Motor neuron (in vitro differentiated cells): Measurements from ENCODE around the gene RNF212. TPM values are rescaled to one million over a fixed set of nuclear protein-coding genes. Genes with fewer than 3 reads are reported as not detected.
"Not testable (repeated sequence)": the region's sequence is repeated elsewhere in the genome, so short reads cannot be mapped to it uniquely, and the experiment has no call there.

Experiments
- ATAC-seq, 8 experiments: fragments of 200-7000 bp; cut with Tn5 transposase; replicated peaks in 6 of 8; 2 replicates each; pipeline ENCODE4 v1.8.0; 2021; ENCODE audit warnings: mild to moderate bottlenecking in 8 of 8, moderate library complexity in 8 of 8
- H3K27ac ChIP-seq, 2 donors: fragments of 250-450 bp; sonication (Bioruptor Pico); 2 replicates each; pipeline ENCODE4 v1.9.0; 2021; ENCODE audit warnings: antibody characterized with exemption in 2 of 2, mild to moderate bottlenecking in 2 of 2, moderate library complexity in 1 of 2
- H3K4me1 ChIP-seq, 2 donors: fragments of 250-450 bp; sonication (Bioruptor Pico); replicated peaks in 1 of 2; 2 replicates each; pipeline ENCODE4 v1.6.1; 2021; ENCODE audit warnings: antibody characterized with exemption in 2 of 2, mild to moderate bottlenecking in 2 of 2, moderate library complexity in 1 of 2
- H3K4me3 ChIP-seq, 5 donors: fragments of 250-450 bp; sonication (Bioruptor Pico); 2 replicates each; pipeline ENCODE4 v1.9.0; 2021; ENCODE audit warnings: antibody characterized with exemption in 5 of 5, mild to moderate bottlenecking in 5 of 5, moderate library complexity in 4 of 5
- WGBS, 10 experiments: fragments of 450-650 bp; shearing (Covaris generic); methylation state at CpG; one replicate each; pipeline ENCODE4 v1.0.0; 2022; 5-methylcytosine and 5-hydroxymethylcytosine counted together
- in situ Hi-C, 9 experiments: fragments of 400-800 bp; cut with MboI; loops; one replicate each; pipeline ENCODE4 v1.15.0; 2021; ENCODE audit warnings: low sequenced_read_pairs in 9 of 9, low pct_unique_long_range_greater_than_20kb in 2 of 9; ENCODE audit not compliant: unreplicated experiment in 9 of 9
- total RNA-seq, 8 experiments: library from RNA; unstranded; fragments of 300-600 nt; gene quantifications; 2 replicates each; pipeline versions ENCODE4 v1.2.3 to v1.2.4, GENCODE V29; 2022

RNF212 gene
- total RNA-seq, 8 experiments from 2014 or later, result 0.70 to 9.4 (median 4.8) TPM

DNA sequence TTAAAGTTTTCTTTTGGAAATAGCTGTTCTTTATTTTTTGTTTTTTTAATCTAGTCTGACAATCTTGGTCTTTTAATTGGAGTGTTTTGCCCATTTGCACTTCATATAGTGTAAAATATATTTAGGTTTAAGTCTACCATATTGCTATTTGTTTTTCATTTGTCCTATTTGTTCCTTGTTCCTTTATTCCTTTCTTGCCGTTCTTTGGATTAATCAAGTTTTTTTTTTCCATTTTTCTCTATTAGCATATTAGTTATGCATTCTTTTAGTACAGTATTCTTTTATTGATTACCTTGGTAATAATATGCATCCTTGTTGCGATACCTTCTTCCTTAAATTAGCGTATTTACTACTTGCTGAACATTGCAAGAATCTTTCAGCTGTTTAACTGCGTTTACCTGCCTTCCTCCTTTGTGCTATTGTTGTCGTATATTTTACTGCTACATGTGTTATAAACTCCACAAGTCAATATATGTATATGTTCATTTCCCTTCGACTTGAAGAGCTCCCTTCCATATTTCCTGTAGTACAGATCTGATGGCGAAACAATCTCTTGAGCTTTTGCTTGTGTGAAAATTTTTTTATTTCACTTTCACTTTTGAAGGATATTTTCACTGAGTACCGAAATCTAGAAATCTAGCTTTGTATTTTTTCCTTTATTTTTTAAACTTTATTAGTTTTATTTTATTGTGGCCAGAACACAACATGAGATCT is 23.9 kb upstream of the RNF212 start:
- Histone ChIP-seq H3K27ac (no peak overlapping the region), H3K4me1 (peaks cover 0 to 7% of the 10 kb centered on the region in 2 donors), H3K4me3 (no peak overlapping the region)
- 44 to 95% (median 83%) methylated on average over 3 to 8 of the region's 8 CpGs for WGBS, 10 experiments
- no peak for ATAC-seq
- in situ Hi-C loops, result no loop called here

DNA sequence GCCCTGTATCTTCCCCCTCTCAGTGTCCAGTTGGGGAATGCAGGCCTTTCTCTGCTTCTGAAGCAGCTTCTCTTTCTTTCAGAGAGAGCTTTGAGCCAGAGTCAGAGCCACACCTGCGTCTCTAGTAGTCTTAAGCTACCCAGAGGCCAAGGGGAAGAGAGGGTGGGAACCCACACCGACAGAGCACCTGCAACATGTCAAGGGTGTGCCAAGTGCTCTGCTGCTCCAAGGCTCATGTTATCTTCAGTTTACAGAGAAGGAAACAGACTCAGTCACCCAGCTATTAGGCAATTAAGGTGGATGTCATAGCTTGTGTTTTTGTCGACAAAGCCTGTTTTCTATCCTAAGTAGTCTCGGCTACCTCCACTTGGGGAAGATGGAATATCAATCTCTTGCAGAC is 22.7 kb upstream of the RNF212 start:
- H3K4me3 ChIP-seq, result no peak overlapping the region
- H3K4me1 ChIP-seq, result peaks cover 0 to 11% of the 10 kb centered on the region in 2 donors
- whole genome bisulfite sequencing, 10 experiments, result 37 to 92% (median 80%) methylated on average over 1 to 4 of the region's 4 CpGs; no CpG with 5 or more reads in 3 of the 10 experiments
- ATAC-seq, result no peak
- in situ Hi-C loops, result no loop called here
- no peak overlapping the region for H3K27ac ChIP-seq

DNA sequence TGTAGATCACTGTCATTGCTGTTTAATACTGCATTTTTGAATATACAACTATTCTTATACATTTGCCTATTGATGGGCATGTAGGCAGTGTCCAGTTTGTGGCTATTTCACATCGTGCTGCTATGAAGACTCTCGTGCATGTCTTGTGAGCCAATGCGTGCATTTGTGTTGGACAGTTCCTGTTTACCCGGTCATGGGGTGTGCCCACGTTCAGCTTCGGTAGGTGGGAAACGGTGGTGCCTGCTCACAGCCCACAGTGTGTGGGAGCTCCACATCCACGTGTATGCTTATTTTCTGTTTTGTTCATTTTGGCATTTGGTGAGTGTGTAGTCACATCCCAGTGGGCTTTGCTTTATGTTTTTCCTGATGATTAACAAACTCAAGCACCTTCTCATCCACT is 19.7 kb upstream of the RNF212 start:
- in situ Hi-C loops, result no loop called here
- WGBS, 10 experiments, result 17 to 84% (median 70%) methylated on average over 1 to 8 of the region's 8 CpGs; no CpG with 5 or more reads in 3 of the 10 experiments
- peaks cover 0 to 11% of the 10 kb centered on the region in 2 donors for H3K4me1 ChIP-seq
- no peak for ATAC-seq
- H3K27ac ChIP-seq, result no peak overlapping the region
- H3K4me3 ChIP-seq, result no peak overlapping the region

DNA sequence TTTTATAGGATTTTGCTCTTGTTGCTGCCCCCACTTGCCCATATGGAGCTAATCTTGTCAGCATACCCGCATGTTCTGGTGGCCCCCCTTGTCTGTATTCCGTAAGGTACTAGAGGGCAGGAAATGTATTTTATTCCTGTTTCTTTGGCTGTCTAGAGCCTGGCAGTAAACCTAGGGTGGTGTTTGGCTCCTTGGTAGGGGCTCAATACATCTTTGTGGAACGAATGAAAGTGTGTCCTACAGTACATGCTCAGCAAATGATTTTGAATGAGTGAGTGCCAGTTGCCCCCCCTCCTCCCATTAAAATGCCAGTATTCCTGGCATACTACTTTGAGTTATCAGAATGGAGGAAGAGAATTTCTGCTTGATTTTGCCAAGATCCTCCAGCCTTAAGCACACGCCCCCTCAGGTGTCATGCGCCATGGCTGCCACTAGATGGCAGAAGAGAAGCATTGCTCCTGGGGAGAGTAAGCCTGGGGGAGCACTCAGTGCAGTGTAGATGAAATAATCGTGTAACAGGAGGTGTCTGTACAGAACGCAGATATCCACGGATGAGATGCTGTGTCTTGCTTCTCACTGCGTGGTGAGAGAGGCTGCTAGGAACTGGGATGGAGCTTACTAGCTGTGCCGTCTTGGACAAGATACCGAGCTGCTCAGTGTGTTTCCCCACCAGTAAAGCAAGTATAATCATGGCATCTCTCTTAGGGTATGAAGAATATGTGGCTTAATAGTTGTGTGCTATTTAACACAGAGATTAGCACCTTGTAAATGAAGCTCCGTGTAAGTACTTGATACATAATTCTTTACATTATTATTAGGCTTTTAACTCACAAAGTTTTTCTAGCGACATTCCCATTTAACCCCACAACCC is 17.2 kb upstream of the RNF212 start:
- in situ Hi-C loops, result no loop called here
- Histone ChIP-seq H3K4me1 (peaks cover 0 to 11% of the 10 kb centered on the region in 2 donors), H3K27ac (no peak overlapping the region), H3K4me3 (no peak overlapping the region)
- ATAC-seq, result peak; percentile 94 to 99 (median 97)
- WGBS, 10 experiments, result 5 to 62% (median 27%) methylated on average over 2 to 11 of the region's 13 CpGs

DNA sequence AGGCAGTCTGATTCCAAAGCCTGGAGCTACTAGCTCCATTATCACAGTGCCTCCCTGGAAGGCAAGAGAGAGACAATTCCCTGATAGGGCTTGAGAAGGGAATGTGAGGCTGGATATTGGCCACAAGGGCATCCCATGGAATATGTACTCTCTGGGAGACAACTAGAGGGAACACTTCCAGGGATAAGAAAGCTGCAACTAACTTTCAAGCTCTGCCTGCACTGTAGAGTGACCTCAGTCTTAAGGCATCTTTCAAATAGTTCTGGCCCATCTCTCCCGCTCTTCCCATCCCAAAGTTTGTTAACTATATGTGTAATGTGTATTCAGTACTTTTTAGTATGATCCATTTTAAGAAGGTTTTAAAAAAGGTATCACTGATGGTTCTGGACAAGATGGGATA is 13.1 kb upstream of the RNF212 start:
- in situ Hi-C loops, result no loop called here
- 43 to 86% methylated on average over 1 of the region's 1 CpG; no CpG with 5 or more reads in 8 of the 10 experiments for WGBS, 10 experiments
- Histone ChIP-seq H3K4me3 (no peak overlapping the region), H3K27ac (no peak overlapping the region), H3K4me1 (no peaks in the 10 kb centered on the region)
- no peak for ATAC-seq

DNA sequence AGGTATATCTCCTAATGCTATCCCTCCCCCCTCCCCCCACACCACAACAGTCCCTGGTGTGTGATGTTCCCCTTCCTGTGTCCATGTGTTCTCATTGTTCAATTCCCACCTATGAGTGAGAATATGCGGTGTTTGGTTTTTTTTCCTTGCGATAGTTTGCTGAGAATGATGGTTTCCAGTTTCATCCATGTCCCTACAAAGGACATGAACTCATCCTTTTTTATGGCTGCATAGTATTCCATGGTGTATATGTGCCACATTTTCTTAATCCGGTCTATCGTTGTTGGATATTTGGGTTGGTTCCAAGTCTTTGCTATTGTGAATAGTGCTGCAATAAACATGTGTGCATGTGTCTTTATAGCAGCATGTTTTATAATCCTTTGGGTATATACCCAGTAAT is 12.1 kb upstream of the RNF212 start:
- in situ Hi-C loops, H3K4me3 ChIP-seq, H3K27ac ChIP-seq, ATAC-seq, H3K4me1 ChIP-seq: not testable (repeated sequence)
- WGBS, 10 experiments, result no CpG with 5 or more reads among the region's 4 CpGs

DNA sequence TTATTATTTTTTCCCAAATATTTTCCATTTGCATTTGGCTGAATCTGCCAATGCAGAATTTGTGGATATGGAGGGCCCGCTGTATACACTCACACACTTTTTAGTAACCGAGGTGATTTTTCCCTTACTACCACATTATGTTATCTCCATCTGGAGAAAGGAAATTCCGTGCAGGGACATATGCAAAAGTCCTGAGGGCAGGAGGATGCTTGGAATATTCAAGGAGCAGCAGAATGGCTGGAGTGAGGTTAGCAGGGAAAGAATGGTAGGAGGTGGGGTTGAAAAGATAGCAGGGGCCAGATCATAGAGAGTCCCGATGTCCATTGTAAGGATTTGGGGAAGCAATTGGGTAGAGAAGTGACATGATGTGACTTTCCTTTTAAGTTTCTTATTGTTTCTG is 11.5 kb upstream of the RNF212 start:
- Histone ChIP-seq H3K4me3 (no peak overlapping the region), H3K4me1 (no peaks in the 10 kb centered on the region)

DNA sequence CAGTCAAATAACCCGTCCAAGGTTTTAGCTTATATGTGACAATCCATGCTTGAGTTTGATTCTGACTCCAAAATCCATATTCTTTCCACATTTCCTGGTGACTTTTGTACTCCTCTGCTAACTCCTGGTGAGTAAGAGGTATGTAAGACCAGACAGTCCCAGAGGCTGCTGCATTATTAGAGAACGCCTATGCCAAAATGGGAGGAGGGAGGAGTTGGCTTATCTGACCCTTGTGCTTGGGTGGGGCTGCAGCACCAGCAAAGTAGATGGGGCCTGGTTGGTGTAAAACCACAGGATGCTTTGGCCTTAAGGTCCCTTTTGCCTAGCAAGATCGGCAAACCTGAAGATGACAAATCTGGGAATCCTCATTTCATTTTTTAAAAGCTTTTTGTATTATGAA is 9.1 kb upstream of the RNF212 start:
- in situ Hi-C loops, result no loop called here
- peak in 2 of 8 experiments; percentile 89 to 95 for ATAC-seq
- H3K27ac ChIP-seq, result no peak overlapping the region
- H3K4me3 ChIP-seq, result no peak overlapping the region
- 0 to 100% (median 60%) methylated on average over 1 to 3 of the region's 3 CpGs; no CpG with 5 or more reads in 3 of the 10 experiments for WGBS, 10 experiments
- H3K4me1 ChIP-seq, result no peaks in the 10 kb centered on the region

More for the DNA sequence above, 11.5 kb upstream of the RNF212 start:
- peak in 3 of 8 experiments; percentile 61 to 91 (median 71) for ATAC-seq
- 2 to 78% (median 57%) methylated on average over 2 to 4 of the region's 4 CpGs; no CpG with 5 or more reads in 1 of the 10 experiments for WGBS, 10 experiments
- in situ Hi-C loops, result no loop called here
- H3K27ac ChIP-seq, result no peak overlapping the region

DNA sequence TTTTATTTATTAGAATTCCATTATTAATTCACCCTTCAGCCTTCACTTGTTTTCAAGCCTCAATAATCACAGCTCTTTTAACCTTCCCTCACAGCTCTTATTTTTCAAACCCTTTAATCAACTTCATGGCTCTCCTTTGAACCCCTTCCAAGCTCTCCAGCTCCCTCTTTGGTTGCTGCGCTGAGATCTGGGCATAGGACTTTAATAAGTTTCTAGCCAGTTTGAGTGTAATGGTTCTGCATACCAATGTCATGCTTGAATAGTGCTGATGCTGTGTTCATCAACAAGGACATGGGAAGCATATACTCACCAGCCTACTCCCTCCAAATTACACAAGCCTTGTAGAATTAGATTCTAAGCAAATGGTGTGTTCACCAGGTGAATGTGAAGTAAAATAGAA is 3.5 kb upstream of the RNF212 start:
- 0 to 75% (median 39%) methylated on average over 1 of the region's 1 CpG; no CpG with 5 or more reads in 4 of the 10 experiments for whole genome bisulfite sequencing, 10 experiments
- Histone ChIP-seq H3K4me1 (peaks cover 4 to 6% of the 10 kb centered on the region in 2 donors), H3K27ac (no peak overlapping the region), H3K4me3 (no peak overlapping the region)
- ATAC-seq, result peak in 3 of 8 experiments; percentile 43 to 80 (median 55)
- in situ Hi-C loops, result no loop called here

DNA sequence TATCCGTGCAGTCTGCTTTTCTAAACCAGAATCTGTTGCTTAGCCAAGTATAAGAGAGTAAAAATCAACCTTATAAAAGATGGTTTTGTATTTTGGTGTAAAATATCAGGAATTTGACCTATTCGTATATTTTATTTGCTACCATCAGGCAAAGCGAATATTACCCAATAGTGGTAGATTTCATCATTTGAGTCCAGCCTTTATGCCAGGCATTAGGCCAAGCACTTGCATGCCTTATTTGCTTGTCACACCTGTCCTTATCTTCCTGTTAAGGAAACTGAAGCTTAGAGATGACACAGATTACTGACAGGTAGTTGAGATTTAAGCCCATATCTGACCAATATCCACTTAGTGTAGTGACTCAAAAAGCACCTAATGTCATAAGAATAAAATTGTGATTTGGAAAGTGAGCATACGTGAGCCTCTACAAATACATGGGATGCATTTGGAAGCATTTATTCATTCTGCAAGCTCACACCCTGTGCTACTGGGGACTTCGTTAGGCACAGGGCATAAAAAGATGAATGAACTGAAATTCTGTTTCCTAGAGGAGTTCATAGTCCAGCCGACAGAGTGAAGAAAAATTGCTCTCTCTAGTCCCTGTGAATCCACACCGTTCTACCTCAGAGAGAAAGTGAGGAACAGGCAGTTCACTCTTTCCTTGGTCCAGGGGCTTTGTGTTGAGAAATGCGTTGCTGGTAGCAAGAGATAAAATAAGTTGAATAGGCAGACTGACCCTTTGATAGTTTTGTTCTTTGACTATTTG is 2.3 kb upstream of the RNF212 start:
- Histone ChIP-seq H3K4me1 (peaks cover 4 to 6% of the 10 kb centered on the region in 2 donors), H3K27ac (no peak overlapping the region), H3K4me3 (no peak overlapping the region)
- in situ Hi-C loops, result no loop called here
- no peak for ATAC-seq
- WGBS, 10 experiments, result 50 to 89% (median 74%) methylated on average over 1 to 8 of the region's 8 CpGs

DNA sequence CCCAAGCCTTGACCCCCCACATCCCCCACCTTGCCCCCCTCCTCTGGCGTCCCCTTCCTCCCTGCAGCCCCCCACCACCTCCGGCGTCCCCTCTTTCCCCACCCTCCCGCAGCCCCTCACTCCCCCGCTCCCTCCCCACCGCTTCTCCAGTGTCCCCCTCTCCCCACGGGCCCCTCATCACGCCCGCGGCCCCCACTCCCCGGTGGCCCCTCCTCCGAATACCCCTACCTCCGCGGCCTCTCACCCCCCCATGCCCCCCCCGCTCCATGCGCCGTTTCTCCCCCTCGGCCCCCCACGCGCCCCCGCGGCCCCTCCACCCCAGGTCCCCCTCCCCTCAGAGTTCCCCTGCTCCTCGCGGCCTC is 562 bp downstream of the RNF212 start:
- Histone ChIP-seq H3K27ac (no peak overlapping the region), H3K4me1 (peaks cover 4 to 6% of the 10 kb centered on the region in 2 donors), H3K4me3 (no peak overlapping the region)
- ATAC-seq, result no peak
- in situ Hi-C loops, result no loop called here
- WGBS, 10 experiments, result no CpG with 5 or more reads among the region's 24 CpGs

DNA sequence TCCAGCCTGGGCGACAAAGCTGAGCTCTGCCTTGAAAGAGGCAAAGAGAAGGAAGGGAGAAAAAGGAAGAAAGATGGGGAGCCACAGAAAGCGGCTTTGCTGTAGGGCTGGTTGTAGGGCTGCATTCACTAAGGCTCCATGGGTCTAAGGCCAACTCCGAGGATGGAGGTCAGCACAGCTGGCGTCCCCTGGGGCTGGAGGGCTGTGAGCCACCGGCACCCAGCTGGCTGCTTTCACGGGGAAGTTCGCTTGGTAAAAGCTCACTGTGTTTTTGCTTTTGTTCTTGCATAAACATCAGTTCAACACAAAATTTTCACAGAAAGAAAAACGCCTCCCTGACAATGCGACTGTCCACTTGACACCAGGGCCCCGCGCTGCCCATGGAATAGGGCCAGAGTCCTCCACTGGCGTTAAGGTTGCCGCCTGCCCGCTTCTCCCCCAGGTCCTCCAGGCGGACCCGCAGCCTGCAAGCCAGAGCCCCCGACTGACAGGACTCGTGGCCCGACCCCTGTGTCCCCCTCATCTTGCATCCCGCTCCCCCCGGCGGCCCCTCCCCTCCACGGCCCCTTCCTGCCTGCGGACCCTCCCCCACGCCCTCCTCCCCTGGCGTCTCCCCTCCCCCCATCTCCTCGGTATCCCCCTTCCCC is 1.1 kb downstream of the RNF212 start:
- ATAC-seq, result no peak
- WGBS, 10 experiments, result 20 to 100% (median 62%) methylated on average over 1 to 3 of the region's 27 CpGs; no CpG with 5 or more reads in 3 of the 10 experiments

More for the DNA sequence above, 1.1 kb downstream of the RNF212 start:
- Histone ChIP-seq H3K4me3 (peak overlapping the region in 3 of 5 donors; percentile 9 to 13 (median 11)), H3K27ac (no peak overlapping the region), H3K4me1 (peaks cover 4 to 6% of the 10 kb centered on the region in 2 donors)
- in situ Hi-C loops, result no loop called here
